GM23248 (cell line): ENCODE data around the gene ADAMTS14.

Source experiments
- EZH2 ChIP-seq: fragments of 200-600 bp; sonication (generic); IDR thresholded peaks from 2 replicates; pipeline ENCODE4 v1.6.1; 2018; ENCODE audit warnings: antibody characterized with exemption, mild to moderate bottlenecking; ENCODE audit not compliant: insufficient read depth, poor library complexity, severe bottlenecking
- EZH2phosphoT487 ChIP-seq: fragments of 200-600 bp; sonication (generic); IDR thresholded peaks from 2 replicates; pipeline ENCODE4 v1.6.1; 2018; ENCODE audit warnings: antibody characterized with exemption, moderate library complexity, mild to moderate bottlenecking, low read depth; ENCODE audit not compliant: insufficient read depth

DNA sequence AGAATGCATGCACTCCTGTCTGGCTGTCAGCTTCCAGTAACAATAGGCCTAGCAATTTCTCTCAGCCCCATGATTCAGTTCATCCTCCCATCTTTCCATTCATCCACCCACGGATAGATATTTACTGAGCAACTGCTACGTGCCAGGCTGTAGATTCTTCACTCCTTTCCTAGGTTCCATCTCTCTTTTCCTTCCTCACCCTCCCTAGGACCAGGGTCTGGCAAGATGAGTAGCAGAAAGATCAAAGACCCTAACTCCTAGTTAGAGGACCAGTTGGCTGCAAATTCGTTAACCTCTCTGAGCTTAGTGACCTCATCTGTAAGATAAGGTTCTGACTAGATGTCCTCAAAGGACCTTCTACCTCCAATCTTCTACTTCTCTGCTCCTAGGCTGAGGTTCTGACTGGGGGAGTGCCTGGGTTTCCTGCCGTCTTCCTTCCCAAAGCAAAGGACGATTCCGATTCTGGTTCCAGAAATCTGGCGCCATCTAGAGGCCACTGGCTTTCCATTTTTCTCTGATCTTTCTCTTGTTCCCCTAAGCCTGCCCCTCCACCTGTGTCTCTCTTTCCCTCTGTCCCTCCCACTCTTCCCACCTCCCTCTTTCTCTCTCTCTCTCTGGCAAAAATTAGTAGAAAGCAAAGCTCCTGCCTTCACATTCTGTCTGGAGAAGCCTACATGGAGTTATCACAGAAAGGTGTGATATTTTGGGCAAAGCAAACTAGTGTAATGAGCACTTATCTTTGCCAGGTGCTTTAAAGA, 86.6 kb downstream of the ADAMTS14 start:
- no peak for TF ChIP-seq EZH2
- no peak for TF ChIP-seq EZH2phosphoT487
